NCI-H2107 treated with DMSO at 0.1 percent for 48 hours (cell line): ENCODE results near the gene TBKBP1.
"Not testable (repeated sequence)": the region's sequence is repeated elsewhere in the genome, so short reads cannot be mapped to it uniquely, and the experiment has no call there.

Source experiments
- DNase-seq: peaks from one replicate; lab custom pipeline; 2025; ENCODE audit not compliant: unreplicated experiment; lab: John Stamatoyannopoulos, UW

Gene TBKBP1

DNA sequence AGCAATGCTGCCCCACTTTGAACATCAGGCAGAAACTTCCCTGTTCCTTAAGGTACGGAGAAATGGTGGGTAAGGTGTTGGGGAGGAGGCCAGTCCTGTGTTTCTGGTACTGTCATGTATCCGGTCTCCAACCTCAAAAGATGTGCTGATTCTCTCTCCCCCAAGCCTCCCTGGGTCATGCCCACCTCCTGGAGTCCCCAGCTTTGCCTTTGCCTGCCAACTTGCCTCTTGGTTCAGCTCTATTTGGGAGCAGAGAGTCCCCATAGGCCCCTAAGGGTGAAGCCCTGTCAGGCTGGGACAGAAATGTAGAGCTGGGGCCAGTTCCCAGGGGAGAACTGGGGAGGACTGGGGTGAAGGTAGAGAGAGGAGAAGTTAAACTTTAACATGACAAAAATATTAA is 37.4 kb downstream of the TBKBP1 start:
- DNase-seq: no peak

DNA sequence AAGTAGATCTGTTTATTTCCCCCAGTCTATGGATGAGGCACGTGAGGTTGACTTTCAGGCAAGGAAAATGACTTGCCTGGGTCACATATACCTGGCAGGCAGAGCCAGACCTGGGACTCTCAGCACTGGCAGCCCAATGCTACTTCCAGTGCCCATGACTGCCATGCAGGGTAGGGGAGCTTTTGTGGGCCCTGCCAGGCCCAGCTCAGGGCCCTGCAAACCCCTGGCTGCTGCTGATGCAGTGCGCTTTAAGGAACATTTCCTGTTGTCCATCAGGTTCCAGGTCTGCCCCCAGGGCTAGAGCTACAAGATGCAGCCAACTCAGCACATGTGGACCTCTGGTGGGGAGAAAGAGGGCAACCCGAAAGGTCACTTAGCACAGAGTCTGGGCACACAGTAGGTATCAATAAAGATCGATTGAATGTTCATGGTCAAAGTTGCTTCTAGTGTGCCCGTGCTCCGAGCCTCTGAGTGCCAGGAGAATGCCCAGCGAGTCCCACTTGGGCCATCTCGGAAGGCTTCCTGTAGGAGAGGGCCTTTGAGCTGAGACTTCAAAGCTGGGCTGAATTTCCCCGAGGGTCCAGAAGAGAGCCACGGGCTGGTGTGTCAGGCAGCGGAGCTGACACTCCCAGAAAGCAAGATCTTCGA is 38.6 kb downstream of the TBKBP1 start:
- no peak for DNase-seq

DNA sequence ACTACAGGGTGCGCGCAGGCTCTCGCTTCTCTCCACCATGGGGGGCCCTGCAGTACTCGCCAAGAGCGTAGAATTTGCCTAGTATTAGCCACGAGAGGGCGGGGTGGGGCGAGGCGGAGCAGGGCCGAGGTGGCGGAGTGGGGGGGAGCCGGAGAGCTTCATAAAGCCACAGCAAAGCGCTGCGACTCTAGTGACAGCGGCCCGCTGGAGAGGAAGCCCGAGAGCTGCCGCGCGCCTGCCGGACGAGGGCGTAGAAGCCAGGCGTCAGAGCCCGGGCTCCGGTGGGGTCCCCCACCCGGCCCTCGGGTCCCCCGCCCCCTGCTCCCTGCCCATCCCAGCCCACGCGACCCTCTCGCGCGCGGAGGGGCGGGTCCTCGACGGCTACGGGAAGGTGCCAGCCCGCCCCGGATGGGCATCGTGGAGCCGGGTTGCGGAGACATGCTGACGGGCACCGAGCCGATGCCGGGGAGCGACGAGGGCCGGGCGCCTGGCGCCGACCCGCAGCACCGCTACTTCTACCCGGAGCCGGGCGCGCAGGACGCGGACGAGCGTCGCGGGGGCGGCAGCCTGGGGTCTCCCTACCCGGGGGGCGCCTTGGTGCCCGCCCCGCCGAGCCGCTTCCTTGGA is 39.2 kb downstream of the TBKBP1 start, which contains the start of gene TBX21:
Gene TBX21 (plus strand): TSS at position 190 of the 627 bp plus-strand sequence. CDS start 219 bp downstream, at position 409.
- DNase-seq: peak; percentile 34

DNA sequence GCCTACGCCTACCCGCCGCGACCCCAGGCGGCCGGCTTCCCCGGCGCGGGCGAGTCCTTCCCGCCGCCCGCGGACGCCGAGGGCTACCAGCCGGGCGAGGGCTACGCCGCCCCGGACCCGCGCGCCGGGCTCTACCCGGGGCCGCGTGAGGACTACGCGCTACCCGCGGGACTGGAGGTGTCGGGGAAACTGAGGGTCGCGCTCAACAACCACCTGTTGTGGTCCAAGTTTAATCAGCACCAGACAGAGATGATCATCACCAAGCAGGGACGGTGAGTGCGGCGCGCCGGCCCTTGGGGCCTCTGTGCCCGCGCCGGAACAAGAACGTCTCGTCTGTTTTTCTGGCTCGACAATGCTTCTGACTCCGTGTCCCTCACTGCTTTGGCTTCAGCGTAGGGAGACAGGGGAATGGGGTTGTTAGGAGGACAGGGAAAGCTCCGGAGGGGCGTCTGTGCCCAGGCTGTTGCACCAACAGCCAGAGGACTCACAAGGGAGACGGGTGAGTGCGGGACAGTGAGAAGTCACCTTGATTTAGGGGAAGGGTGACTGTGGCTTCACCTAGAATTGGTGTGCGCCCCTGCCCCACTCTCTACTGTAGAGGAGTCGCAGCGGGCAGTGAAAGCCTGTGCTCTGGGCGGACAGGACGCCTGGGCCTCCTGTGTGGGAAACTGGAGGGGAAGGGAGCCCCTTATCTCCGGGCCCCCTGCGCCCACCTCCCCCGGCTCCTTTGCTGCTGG is 39.9 kb downstream of the TBKBP1 start:
- DNase-seq: no peak

DNA sequence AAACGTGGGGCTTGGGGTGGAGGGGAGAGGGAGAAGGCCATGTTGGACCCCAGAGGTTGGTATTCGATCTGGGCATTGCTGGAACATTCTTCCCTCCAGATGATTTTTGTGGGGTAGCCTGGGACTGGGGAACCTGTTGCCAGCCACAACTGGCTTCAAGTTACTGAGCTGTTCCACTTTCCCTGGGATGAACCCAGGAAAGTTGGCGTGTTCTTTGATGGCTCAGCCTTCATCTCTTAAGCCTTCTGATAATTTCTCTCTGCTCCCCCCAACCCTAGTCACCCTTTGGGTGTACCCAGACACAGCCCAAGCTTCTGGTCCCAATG is 41.1 kb downstream of the TBKBP1 start:
- DNase-seq: no peak

DNA sequence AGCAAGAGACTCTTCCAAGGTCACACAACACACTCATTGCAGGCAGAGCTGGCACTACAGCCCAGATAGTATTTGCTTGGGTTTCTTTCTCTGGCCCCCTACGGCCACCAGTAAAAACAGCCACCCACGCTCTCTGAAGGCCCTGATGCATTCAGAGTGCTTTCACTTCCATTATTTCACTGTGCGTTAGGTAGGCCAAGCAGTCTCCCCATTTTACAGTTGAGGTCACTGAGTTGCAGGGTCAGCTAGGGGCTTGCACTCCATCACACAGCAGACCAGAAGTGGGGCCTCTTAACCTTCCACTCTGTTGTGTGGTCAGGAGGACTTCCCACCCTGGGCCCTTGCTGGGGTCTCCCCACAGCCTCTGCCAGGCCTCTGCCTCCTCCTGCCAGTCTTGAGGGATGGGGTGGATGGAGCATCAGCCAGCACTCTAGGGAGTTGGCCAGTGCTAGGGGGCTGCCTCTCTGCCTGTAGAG is 41.6 kb downstream of the TBKBP1 start:
- DNase-seq: no peak

DNA sequence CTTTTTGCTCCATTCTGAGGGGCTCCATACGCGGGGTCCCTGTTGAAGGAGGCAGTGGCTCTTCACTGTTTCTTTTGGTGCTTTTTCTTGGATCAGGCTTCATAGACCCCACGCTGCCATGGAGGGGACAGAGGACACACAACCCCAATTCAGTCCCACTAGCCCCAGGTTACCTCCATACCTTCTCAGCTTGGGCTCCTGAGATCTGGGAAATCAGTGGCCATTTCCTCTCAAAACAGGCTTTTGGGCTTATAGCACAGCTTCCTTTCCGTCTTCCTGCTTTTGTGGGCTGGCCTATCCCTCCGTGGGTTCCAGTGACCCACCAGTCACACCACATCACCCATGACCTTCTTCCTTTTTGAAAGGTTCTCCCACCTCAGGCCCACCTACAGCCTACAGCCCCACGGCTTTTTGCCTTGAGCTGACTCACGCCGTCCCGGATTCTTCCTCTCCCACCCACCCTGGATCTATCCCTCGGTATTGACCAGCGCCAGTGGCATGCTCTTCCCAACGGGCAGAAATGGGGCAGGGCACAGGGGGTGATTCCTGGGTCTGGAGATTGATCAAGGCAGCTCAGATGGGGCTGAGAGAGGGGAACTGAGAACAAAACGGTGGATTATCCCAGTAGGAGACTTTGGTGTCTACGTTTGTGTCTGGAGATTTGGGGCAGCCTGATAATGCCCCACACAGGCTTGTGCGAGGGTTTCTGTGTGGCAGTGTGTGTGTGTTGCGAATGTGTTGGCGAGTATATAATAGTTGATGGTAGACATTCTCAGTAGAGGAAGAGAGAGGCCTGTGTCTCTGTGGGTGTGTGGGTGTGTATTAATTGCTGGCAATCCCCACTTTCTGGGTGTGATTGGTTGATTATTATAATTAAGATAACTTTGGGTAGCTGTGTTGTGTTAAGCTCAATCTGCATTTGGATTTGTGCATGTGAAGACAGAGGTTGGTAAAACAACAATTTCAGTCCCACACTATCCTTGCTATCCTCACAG is 42.8 kb downstream of the TBKBP1 start:
- no peak for DNase-seq

DNA sequence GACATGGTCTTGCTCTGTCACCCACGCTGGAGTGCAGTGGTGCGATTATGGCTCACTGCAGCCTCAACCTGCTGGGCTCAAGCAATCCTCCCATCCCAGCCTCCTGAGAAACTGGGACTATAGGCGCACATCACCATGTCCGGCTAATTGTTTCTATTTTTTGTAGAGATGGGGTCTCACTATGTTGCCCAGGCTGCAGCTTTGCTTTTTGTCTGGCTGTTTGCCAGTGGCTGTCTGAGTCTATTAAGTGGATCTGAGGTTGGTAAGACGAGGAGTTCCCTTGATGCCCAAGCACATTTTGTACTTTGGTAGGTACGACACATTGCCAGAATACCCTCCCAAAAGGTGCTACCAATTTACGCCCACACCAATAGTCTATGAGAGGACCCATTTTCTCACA is 44.2 kb downstream of the TBKBP1 start:
- no peak for DNase-seq

DNA sequence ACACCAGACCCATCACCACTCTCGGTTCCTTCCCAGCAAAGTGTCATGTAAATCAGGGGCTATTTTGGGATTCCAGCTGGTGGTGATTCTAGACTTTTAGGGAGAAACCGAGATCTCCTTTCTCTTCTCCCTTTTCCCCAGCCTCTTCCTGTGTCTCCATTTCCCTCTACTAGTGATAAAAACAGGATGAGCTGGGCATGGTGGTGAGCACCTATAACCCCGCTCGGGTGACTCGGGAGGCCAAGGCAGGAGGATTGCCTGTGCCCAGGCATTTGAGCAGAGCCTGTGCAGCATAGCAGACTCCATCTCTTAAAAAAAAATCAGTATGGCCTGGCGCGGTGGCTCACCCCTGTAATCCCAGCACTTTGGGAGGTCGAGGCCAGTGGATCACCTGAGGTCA is 45.2 kb downstream of the TBKBP1 start:
- no peak for DNase-seq

DNA sequence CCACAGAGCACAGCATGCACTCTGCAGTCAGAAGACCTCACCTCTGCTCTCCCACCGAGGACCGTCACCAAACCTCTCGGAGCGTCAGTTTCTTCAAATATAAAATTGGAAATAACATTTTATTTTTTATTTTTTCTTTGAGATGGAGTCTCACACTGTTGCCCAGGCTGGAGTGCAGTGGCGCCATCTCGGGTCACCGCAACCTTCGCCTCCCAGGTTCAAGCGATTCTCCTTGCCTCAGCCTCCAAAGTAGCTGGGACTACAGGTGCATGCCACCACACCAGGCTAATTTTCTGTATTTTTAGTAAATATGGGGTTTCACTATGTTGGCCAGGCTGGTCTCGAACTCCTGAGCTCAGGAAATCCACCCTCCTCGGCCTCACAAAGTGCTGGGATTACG is 46.0 kb downstream of the TBKBP1 start:
- DNase-seq: not testable (repeated sequence)

DNA sequence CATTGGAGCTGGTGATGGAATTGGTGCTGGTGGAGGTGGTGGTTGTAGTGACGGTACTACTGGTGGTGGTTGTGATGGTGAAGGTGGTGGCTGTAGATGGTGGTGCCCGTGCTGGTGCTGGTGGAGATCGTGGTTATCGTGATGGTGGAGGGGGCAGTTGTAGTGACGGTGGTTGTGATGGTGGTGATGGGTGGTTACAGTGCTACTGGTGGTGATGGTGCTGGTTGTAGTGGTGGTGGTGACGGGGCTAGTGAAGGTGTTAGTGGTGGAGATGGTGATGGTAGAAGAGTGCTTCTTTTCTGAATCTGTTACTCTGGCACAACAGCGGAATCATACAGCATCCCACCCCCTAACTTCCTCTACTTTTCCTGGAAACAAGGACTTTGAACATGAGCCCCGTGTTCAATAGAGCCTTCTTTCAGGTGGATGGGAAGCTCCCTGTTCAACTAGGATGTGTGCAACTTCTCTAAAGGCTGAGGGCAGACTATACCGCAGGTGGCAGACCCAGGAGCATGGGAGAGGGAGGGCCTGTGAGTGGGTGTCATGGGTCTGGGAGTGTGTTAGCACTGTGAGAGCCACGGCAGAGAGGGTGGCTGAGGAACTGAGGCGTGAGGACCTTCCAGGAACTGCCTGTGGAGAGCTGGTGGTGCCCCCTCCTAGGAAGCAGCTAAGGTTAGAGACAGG is 47.3 kb downstream of the TBKBP1 start:
- DNase-seq: no peak

DNA sequence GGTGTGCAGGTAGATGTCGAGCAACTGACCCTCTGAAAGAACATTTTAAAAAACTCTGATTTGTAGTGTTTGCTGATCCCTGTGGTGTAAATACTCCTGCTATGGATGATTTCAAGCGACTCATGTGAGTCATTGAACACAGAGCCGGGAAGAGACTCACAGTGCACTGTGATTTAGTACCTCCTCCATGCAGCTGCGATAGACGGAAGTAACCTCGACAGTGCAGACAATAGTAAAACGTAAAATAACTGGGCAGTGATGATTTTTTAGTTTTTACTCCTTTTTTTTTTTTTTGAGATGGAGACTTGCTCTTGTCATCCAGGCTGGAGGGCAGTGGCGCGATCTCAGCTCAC is 47.8 kb downstream of the TBKBP1 start:
- DNase-seq: no peak

DNA sequence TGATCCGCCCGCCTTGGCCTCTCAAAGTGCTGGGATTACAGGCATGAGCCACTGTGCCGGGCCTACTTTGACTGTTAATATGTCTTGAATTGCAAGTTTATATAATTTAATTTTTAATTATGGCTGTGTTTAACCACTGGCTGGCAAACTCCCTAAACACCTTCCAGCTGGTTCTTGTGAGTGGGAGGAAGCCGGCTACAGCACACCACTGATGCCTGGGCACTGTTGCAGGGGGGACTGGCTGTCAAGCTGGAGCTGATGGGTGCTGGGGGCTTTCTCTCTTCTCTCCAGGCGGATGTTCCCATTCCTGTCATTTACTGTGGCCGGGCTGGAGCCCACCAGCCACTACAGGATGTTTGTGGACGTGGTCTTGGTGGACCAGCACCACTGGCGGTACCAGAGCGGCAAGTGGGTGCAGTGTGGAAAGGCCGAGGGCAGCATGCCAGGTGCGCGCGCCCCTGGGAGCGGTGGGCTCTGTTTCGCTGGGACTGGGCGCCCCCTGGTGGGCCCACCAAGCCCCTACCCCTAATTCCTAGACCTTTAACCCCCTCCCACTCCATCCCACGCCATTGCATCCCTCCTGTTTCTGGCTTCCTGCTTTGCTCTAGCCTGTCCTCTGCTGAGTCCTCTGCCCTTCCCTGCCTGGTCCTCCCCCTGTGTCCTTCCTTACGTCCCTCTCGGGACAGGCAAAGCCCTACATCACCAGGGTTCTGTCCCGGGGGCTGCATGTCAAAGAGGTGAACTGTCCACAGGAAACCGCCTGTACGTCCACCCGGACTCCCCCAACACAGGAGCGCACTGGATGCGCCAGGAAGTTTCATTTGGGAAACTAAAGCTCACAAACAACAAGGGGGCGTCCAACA is 48.6 kb downstream of the TBKBP1 start:
- DNase-seq: no peak

DNA sequence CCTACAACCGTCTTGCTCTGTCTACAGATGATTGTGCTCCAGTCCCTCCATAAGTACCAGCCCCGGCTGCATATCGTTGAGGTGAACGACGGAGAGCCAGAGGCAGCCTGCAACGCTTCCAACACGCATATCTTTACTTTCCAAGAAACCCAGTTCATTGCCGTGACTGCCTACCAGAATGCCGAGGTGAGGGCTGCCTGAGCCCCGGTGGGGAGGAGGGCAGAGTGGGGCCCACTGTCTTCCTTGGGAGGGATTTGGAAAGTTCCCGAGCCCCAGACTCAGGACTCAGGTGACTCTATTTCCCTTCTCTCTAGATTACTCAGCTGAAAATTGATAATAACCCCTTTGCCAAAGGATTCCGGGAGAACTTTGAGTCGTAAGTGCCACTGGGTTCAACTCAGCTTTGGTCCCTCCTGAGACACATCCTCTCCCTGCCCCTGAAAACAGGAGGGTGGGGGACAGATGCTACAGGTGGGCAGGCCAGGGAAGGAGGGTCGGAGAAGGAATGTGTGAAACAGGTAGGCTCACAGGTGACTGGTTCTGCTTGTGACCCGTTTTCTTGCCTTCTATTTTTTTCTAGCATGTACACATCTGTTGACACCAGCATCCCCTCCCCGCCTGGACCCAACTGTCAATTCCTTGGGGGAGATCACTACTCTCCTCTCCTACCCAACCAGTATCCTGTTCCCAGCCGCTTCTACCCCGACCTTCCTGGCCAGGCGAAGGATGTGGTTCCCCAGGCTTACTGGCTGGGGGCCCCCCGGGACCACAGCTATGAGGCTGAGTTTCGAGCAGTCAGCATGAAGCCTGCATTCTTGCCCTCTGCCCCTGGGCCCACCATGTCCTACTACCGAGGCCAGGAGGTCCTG is 50.4 kb downstream of the TBKBP1 start:
- no peak for DNase-seq

DNA sequence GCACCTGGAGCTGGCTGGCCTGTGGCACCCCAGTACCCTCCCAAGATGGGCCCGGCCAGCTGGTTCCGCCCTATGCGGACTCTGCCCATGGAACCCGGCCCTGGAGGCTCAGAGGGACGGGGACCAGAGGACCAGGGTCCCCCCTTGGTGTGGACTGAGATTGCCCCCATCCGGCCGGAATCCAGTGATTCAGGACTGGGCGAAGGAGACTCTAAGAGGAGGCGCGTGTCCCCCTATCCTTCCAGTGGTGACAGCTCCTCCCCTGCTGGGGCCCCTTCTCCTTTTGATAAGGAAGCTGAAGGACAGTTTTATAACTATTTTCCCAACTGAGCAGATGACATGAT is 51.0 kb downstream of the TBKBP1 start:
- no peak for DNase-seq

DNA sequence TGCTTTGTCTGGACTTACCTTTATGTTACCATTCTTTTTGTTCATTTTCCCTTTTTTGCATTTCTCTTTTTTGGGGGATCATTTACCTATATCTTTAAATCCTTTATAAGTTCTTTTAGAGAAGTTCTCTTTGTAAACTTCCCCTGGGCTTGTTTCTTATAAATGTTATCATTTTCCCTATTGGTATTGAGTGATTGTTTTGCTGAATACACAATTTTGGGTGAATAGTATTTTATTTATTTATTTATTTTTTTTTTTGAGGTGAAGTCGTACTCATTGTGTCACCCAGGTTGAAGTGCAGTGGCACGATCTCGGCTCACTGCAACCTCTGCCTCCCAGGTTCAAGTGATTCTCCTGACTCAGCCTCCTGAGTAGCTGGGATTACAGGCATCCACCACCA is 57.5 kb downstream of the TBKBP1 start:
- DNase-seq: no peak

DNA sequence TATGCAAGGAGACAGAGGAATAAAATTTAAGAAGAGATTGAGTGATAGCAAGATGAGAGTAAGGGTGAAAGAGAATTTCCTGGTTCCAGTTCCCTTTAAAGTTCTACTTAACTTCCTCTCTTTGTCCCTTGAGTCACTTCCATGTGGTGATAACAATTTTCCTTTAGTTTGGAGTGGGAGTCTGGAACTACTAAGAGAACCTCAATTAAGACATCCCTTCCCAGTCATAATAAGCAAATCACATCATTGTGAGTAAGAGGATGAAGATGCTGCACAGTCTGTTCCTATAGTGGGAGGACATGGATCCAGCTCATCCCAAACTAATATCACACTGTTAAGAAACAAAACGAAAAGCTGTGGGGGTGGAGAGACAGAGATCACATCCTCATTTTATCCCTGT is 63.4 kb downstream of the TBKBP1 start:
- no peak for DNase-seq

DNA sequence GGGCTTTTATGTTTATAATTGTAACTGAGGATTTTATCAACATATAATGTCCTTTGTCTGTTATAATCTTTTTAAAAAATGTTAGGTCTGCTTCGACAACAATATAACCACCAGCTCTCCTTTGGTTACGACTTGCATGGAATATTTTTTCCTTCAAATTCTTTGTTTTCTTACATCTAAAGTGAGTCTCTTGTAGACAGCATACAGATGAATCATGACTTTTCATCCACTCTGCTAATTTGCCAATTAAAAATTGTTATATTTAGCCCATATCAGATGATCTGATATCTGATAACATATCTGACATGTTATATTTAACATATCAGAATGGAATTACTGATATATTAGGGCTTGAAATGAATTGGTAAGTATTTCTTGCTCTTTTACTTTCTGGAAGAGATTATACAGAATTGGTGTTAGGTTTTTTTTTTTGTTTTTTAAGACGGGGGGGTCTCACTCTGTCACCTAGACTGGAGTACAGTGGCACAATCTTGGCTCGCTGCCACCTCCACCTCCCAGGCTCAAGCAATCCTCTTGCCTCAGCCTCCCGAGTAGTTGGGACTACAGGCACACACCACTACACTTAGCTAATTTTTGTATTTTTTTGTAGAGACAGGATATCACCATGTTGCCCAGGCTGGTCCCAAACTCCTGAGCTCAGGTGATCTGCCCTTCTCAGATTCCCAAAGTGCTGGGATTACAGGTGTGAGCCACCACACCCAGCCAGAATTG is 66.6 kb downstream of the TBKBP1 start:
- no peak for DNase-seq
